ENCODE results near the gene SCML1.

The SCML1 gene

DNA sequence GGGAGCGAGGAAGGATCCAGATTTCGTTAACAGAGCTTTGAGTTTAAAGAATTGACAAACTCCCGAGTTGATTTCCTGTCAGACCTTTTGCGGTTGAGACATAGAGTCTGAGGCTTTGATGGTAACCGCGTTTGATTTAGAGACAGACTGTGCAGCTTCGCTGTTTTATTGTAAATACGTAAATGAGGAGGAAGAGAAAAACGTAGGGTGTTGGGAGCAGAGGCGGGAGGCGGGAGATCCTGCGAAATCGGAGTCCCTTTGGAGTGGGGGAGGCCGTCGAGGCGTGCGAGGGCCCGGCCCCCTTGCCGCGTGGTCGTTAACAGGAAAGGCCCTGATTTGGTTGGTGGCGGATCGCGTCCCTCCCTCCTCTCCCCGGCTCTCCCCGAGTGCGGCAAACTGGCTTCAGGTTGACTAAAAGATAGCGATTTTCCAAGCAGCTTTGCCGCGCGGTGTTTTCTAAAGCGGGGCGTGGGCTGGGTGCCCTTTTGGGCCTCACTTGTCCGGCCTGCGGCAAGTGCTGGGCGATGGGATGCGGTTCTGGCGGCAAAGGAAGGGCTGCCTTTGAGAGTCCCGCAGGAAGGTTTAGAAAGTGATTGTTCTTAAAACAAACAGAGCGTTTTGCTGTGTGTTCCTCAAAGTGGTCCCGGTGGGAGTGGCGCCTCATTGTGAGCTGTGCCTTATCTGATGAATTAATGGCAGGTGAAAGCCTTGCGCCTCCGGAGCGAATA lies 857 bp downstream of the SCML1 start:
- peak overlapping the region; percentile 65 for H3K4me3 ChIP-seq (ENCODE audit: control insufficient read depth, low read depth, low read length)
- no peak for DNase-seq (ENCODE audit: low read depth)
- TF ChIP-seq, protein P1, sequence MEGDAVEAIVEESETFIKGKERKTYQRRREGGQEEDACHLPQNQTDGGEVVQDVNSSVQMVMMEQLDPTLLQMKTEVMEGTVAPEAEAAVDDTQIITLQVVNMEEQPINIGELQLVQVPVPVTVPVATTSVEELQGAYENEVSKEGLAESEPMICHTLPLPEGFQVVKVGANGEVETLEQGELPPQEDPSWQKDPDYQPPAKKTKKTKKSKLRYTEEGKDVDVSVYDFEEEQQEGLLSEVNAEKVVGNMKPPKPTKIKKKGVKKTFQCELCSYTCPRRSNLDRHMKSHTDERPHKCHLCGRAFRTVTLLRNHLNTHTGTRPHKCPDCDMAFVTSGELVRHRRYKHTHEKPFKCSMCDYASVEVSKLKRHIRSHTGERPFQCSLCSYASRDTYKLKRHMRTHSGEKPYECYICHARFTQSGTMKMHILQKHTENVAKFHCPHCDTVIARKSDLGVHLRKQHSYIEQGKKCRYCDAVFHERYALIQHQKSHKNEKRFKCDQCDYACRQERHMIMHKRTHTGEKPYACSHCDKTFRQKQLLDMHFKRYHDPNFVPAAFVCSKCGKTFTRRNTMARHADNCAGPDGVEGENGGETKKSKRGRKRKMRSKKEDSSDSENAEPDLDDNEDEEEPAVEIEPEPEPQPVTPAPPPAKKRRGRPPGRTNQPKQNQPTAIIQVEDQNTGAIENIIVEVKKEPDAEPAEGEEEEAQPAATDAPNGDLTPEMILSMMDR (IDR thresholded peaks at IDR 0.05; ENCODE audit: control insufficient read depth, insufficient read depth, low read depth, low read length, missing control alignments) = no peak

DNA sequence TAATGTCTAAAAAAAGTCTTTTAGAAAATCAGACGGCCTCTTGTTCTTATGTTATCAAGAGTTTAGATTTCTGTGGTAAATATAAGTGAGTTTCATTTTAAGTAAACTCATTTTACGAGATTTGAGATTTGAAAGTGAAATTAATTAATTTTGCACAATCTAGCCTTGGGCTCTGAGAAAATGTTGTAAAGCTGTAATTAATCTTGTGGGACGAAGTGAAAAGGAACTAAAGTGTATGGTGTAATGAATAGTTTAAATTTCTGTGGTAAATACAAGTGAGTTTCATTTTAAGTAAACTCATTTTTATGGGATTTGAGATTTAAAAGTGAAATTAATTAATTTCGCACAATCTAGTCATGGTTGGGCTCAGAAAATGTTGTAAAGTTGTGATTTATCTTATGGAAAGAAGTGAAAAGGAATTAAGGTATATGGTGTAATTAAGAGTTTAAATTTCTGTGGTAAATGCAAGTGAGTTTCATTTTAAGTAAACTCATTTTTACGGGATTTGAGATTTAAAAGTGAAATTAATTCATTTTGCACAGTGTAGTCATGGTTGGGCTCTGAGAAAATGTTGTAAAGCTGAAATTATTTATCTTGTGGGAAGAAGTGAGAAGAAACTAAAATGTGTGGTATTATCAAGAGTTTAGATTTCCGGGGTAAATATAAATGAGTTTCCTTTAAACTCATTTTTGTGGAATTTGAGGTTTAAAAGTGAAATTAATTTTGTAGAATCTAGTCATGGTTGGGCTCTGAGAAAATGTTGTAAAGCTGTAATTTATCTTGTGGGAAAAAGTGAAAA lies 1.6 kb downstream of the SCML1 start:
- no peak for DNase-seq (ENCODE audit: low read depth)
- H3K4me3 ChIP-seq (ENCODE audit: control insufficient read depth, low read depth, low read length) = peak overlapping the region; percentile 65
- TF ChIP-seq, protein P1 (IDR thresholded peaks at IDR 0.05; ENCODE audit: control insufficient read depth, insufficient read depth, low read depth, low read length, missing control alignments) = no peak

DNA sequence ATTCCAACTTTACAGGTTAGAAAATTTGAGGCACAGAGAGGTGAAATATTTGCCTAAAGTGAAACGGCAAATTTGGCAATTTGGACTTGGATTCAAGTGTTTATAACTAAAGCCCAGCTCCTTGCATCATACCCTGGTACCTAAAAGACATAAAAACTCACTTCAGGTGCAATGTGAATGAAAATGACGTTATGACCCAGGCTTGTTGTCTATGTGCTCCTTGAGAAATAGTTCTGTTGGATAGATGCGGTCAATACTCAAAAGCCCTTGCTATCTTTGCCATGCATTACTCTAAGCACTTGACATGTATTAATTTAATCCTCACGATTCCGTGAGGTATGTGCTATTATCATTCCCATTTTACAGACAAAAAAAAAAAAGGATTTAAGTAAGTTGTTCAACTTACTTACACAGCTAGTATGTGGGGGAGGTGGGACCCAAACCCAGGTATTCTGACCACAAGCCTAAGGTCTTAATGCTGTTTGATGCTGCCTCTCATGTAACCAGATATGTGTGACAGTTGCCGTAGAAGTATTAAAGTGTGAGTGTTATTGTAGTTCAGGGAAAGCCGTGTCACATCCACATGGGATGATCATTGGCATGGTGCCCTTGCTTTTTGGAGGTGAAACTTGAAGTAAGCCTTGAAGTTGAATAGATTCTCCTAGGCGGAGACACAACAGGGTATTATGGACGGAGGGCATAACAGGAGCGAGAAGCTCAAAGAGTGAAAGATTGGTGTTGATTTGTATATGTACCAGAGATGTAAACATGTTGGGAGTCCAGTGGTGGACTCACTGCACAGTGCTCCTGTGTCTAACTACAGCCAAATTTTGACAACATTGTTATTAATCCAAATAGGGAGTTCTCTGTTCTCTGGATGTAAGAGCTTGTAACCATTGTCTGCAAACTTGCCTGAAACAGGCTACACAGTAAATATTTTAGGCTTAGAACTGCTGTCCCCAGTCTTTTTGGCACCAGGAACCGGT lies 3.1 kb downstream of the SCML1 start:
- DNase-seq (ENCODE audit: low read depth) = no peak
- TF ChIP-seq, protein P1 (IDR thresholded peaks at IDR 0.05; ENCODE audit: control insufficient read depth, insufficient read depth, low read depth, low read length, missing control alignments) = no peak

DNA sequence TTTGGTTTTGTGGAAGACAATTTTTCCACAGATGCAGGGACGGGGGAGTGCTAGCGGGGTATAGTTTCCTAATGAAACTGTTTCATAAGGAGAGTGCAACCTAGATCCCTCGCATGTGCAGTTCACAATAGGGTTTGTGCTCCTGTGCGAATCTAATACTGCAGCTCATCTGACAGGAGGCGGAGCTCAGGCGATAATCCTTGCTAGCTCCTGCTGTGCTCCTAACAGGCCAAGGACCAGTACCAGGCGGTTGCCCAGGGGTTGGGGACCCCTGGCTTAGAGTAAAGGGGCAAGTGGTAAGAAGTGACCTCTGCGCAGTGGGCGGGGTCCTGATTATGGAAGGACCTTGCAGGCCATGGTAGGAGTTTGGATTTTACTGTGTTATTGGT lies 3.8 kb downstream of the SCML1 start:
- H3K4me3 ChIP-seq (ENCODE audit: control insufficient read depth, low read depth, low read length) = no peak overlapping the region
- DNase-seq (ENCODE audit: low read depth) = no peak
- TF ChIP-seq, protein P1 (IDR thresholded peaks at IDR 0.05; ENCODE audit: control insufficient read depth, insufficient read depth, low read depth, low read length, missing control alignments) = no peak

More for the DNA sequence above, 3.1 kb downstream of the SCML1 start:
- H3K4me3 ChIP-seq (ENCODE audit: control insufficient read depth, low read depth, low read length) = no peak overlapping the region

DNA sequence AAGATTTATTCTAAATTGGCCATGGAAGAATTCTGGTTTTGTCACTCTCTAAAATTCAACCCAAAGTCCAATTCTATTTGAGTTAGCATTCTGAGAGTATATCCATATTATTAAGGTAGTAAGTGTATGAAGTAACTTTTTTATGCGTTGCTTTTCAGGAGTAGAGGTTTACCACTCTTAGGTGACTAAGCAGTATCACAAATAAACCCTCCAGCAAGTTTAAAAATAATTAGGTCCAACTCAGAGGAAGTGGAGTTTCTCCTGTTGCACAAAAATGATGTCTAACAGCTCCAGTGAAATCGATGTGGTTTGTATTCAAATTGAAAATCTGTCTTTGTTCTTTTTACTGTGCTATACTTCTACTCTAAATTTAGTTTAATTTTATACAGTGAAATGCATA lies 6.6 kb downstream of the SCML1 start:
- no peak overlapping the region for H3K4me3 ChIP-seq (ENCODE audit: control insufficient read depth, low read depth, low read length)
- no peak for DNase-seq (ENCODE audit: low read depth)
- TF ChIP-seq, protein P1 (IDR thresholded peaks at IDR 0.05; ENCODE audit: control insufficient read depth, insufficient read depth, low read depth, low read length, missing control alignments) = no peak

DNA sequence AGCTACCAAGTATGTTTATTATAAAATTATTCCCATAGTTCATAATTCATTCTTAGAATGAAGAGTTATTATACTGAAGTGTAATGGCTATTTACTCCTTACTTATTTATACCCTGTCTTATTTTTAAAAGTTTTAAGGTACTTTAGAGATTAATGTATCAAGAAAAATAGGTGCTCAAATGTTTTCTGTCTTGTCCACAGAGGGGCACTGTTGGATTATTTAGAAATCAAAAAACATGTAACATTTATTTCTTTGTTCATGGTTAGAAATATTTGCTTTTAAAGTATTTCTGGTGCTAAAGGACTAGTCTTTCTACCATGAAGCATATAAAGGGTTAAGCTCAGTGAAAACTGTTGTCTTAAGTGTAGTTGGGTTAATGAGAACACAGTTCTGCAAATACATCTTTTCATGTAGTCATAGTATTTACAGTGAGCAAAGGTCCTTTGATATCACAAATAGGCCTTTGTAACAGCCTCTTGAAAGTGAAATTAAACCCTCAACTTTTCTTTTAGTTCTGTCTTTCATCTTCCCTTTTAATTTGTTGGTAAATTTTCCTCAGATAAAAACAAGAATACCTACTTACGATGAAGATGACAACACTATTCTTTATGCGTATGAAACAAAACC lies 7.7 kb downstream of the SCML1 start:
- TF ChIP-seq, protein P1 (IDR thresholded peaks at IDR 0.05; ENCODE audit: control insufficient read depth, insufficient read depth, low read depth, low read length, missing control alignments) = peak; percentile 29
- no peak for DNase-seq (ENCODE audit: low read depth)
- no peak overlapping the region for H3K4me3 ChIP-seq (ENCODE audit: control insufficient read depth, low read depth, low read length)

Data from AG09309 (cell line).